NT2/D1 (cell line): ENCODE measurements around the gene BRAT1.

ENCODE experiments used
- SUZ12 ChIP-seq: IDR thresholded peaks from 2 replicates; pipeline ENCODE4 v1.6.1; 2011; ENCODE audit not compliant: insufficient read length, insufficient read depth; ENCODE audit errors: extremely low read depth
- YY1 ChIP-seq: IDR thresholded peaks from 2 replicates; pipeline ENCODE4 v1.6.1; 2011; ENCODE audit not compliant: insufficient read length, insufficient read depth
- ZNF274 ChIP-seq: IDR thresholded peaks from 2 replicates; pipeline ENCODE4 v1.6.1; 2011; ENCODE audit warnings: mild to moderate bottlenecking, low read depth, low read length

GRCh38 chr7:2510909-2511768, 44.2 kb downstream of the BRAT1 start:
- TF ChIP-seq SUZ12, result no peak
- no peak for TF ChIP-seq YY1
- TF ChIP-seq ZNF274, result no peak
